SU-DHL-6 (cell line): Measurements from ENCODE around the gene PRRC2B.

ENCODE experiments used
- H2AFZ ChIP-seq: fragments of 200-600 bp; sonication (generic); 2 replicates; pipeline ENCODE4 v1.6.1; 2014; ENCODE audit warnings: low read depth, mild to moderate bottlenecking, moderate library complexity, mixed read lengths, antibody characterized with exemption, low read length; ENCODE audit not compliant: severe bottlenecking
- H3F3A ChIP-seq: fragments of 200-600 bp; shearing (Covaris generic); 2 replicates; pipeline ENCODE4 v1.6.0; 2016; ENCODE audit warnings: antibody characterized with exemption, mild to moderate bottlenecking; ENCODE audit not compliant: insufficient read depth
- H3K27ac ChIP-seq: fragments of 200-600 bp; sonication (generic); 2 replicates; pipeline ENCODE4 v1.5.1; 2016; ENCODE audit warnings: low read depth, mild to moderate bottlenecking, low read length, moderate library complexity, mixed read lengths
- H3K27me3 ChIP-seq: fragments of 200-600 bp; sonication (generic), shearing (Covaris generic); 2 replicates; pipeline ENCODE4 v1.6.0; 2014; ENCODE audit warnings: mild to moderate bottlenecking, low read length
- H3K36me3 ChIP-seq: fragments of 200-600 bp; sonication (generic); 2 replicates; pipeline ENCODE4 v1.6.1; 2014; ENCODE audit warnings: mild to moderate bottlenecking, low read length, mixed read lengths
- H3K4me2 ChIP-seq: fragments of 300-600, 200-600 bp; shearing (Covaris generic), sonication (generic); 2 replicates; pipeline ENCODE4 v1.6.0; 2014; ENCODE audit warnings: low read length, low read depth, mild to moderate bottlenecking; ENCODE audit not compliant: poor library complexity, severe bottlenecking
- H3K4me3 ChIP-seq: fragments of 200-600 bp; sonication (generic); 2 replicates; pipeline ENCODE4 v1.5.1; 2014; ENCODE audit warnings: antibody characterized with exemption, low read length, mild to moderate bottlenecking, mixed read lengths; ENCODE audit not compliant: insufficient read depth, poor library complexity, severe bottlenecking
- H3K79me2 ChIP-seq: fragments of 200-600 bp; sonication (generic); 2 replicates; pipeline ENCODE4 v1.6.1; 2014; ENCODE audit warnings: mild to moderate bottlenecking, low read length, moderate library complexity; ENCODE audit not compliant: insufficient read depth
- H3K9ac ChIP-seq: fragments of 200-600 bp; sonication (generic); 2 replicates; pipeline ENCODE4 v1.7.0; 2014; ENCODE audit warnings: mild to moderate bottlenecking, low read length
- H3K9me2 ChIP-seq: fragments of 200-600 bp; sonication (generic); replicated peaks from 2 replicates; pipeline ENCODE4 v1.6.1; 2014; ENCODE audit warnings: low read length; ENCODE audit not compliant: insufficient read depth
- H3K9me3 ChIP-seq: fragments of 200-600 bp; sonication (generic); 2 replicates; pipeline ENCODE4 v1.6.1; 2014; ENCODE audit warnings: low read length, mixed read lengths; ENCODE audit not compliant: insufficient read depth
- H4K20me1 ChIP-seq: fragments of 200-600 bp; sonication (generic); 2 replicates; pipeline ENCODE4 v1.6.1; 2014; ENCODE audit warnings: low read depth, mild to moderate bottlenecking, antibody characterized with exemption, low read length, moderate library complexity, mixed read lengths
- CTCF ChIP-seq: fragments of 200-600 bp; sonication (generic); IDR thresholded peaks from one replicate; pipeline ENCODE4 v1.5.1; 2017; ENCODE audit warnings: antibody characterized with exemption, mild to moderate bottlenecking, low read length, moderate library complexity; ENCODE audit not compliant: insufficient read depth, poor library complexity, severe bottlenecking
- EZH2phosphoT487 ChIP-seq: fragments of 200-600 bp; sonication (generic), shearing (Covaris generic); conservative IDR thresholded peaks from 2 replicates; pipeline ENCODE4 v1.6.1; 2018; ENCODE audit warnings: mild to moderate bottlenecking, antibody characterized with exemption, low read length, moderate library complexity, mixed read lengths

Gene PRRC2B

GRCh38 chr9:131436865-131437271, 43.0 kb downstream of the PRRC2B start:
- no peaks in the 10 kb centered on the region for H3K27me3 ChIP-seq
- peaks cover 33% of the 10 kb centered on the region for H3K36me3 ChIP-seq
- H3K9me3 ChIP-seq = no peaks in the 10 kb centered on the region
- H2AFZ ChIP-seq = no peak overlapping the region
- TF ChIP-seq CTCF (no peak), EZH2phosphoT487 (no peak)
- no peak overlapping the region for H3K4me2 ChIP-seq
- H3F3A ChIP-seq = peaks cover 9% of the 10 kb centered on the region; the same call in 1 of the 2 replicates
- H3K4me3 ChIP-seq = no peak overlapping the region
- no peaks in the 10 kb centered on the region for H3K9me2 ChIP-seq
- H3K9ac ChIP-seq = no peak overlapping the region
- no peaks in the 10 kb centered on the region; the same call in 1 of the 2 replicates for H4K20me1 ChIP-seq
- no peak overlapping the region for H3K27ac ChIP-seq
- H3K79me2 ChIP-seq = peaks cover 34% of the 10 kb centered on the region

GRCh38 chr9:131438190-131438589, 44.3 kb downstream of the PRRC2B start:
- Histone ChIP-seq H2AFZ (no peak overlapping the region), H3K4me2 (no peak overlapping the region), H3F3A (peaks cover 9% of the 10 kb centered on the region; the same call in 1 of the 2 replicates), H3K9ac (no peak overlapping the region), H3K27ac (no peak overlapping the region), H4K20me1 (no peaks in the 10 kb centered on the region; the same call in 1 of the 2 replicates), H3K27me3 (no peaks in the 10 kb centered on the region), H3K4me3 (no peak overlapping the region), H3K9me2 (no peaks in the 10 kb centered on the region), H3K36me3 (peaks cover 30% of the 10 kb centered on the region; the same call in 1 of the 2 replicates), H3K79me2 (peaks cover 20% of the 10 kb centered on the region), H3K9me3 (no peaks in the 10 kb centered on the region)
- TF ChIP-seq CTCF (no peak), EZH2phosphoT487 (no peak)

- no peak for TF ChIP-seq CTCF
- no peak for TF ChIP-seq EZH2phosphoT487
- no peak overlapping the region for H3K4me3 ChIP-seq
- no peaks in the 10 kb centered on the region for H3K9me3 ChIP-seq
- H3K9ac ChIP-seq = no peak overlapping the region
- H4K20me1 ChIP-seq = no peaks in the 10 kb centered on the region; the same call in 1 of the 2 replicates
- H3K27ac ChIP-seq = no peak overlapping the region
- H3F3A ChIP-seq = peaks cover 9% of the 10 kb centered on the region; the same call in 1 of the 2 replicates
- peaks cover 24% of the 10 kb centered on the region; the same call in 1 of the 2 replicates for H3K36me3 ChIP-seq
- peaks cover 10% of the 10 kb centered on the region; the same call in 1 of the 2 replicates for H3K79me2 ChIP-seq
- no peak overlapping the region for H3K4me2 ChIP-seq
- no peaks in the 10 kb centered on the region for H3K9me2 ChIP-seq
- no peaks in the 10 kb centered on the region for H3K27me3 ChIP-seq
- no peak overlapping the region for H2AFZ ChIP-seq
Observed at GRCh38 chr9:131439224-131439623, 45.3 kb downstream of the PRRC2B start.
